Measurements from ENCODE around the gene GNG12.

DNA sequence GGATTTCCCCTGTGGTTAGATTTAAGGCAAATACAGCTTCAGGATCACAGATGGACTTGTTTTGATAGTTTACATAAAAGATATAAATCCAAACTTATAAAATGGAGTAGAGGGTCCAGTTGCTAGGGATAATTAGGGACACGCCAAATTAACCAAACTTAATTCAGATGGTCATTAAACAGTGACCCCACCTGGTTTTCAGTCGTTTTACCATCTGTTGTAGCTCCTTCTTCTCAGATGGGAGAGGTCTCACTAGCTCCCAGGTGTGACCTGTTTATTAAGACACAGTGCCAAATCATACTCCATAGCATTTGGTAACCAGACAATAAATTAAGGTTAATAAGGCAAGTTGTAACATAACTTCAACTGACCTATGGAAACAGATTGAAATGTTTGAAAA is 156.3 kb downstream of the GNG12 start:
- TF ChIP-seq POLR2A (IDR thresholded peaks at IDR 0.05; ENCODE audit: low read length) (no peak), GATA1 (IDR thresholded peaks at IDR 0.05; ENCODE audit: low read depth, low read length) (no peak)

Data from erythroblast (primary cell).